HepG2 (cell line): ENCODE results near the gene TM2D3.

Source experiments
- FOXM1 ChIP-seq: sonication (generic); formaldehyde crosslinking; IDR thresholded peaks from 2 replicates; pipeline ENCODE4 v1.5.0; 2020; ENCODE audit warnings: missing genetic modification reagents
- GABPA ChIP-seq, 2 experiments: IDR thresholded peaks; 2 replicates each; pipeline ENCODE4 v1.6.1; 2011 to 2016; ENCODE audit warnings: low read depth in 2 of 2, low read length in 1 of 2, missing biosample characterization in 1 of 2, missing genetic modification characterization in 1 of 2
- RFX3 ChIP-seq: IDR thresholded peaks from 2 replicates; pipeline ENCODE4 v1.6.1; 2016; ENCODE audit warnings: missing biosample characterization, missing genetic modification reagents
- SETDB1 ChIP-seq: sonication (generic); formaldehyde crosslinking; IDR thresholded peaks from 2 replicates; pipeline ENCODE4 v1.5.1; 2020; ENCODE audit warnings: missing genetic modification reagents, mild to moderate bottlenecking, borderline replicate concordance
- SMC3 ChIP-seq: IDR thresholded peaks from 2 replicates; pipeline ENCODE4 v1.6.1; 2011; ENCODE audit warnings: low read length, improper control_type of control experiment
- TAF1 ChIP-seq: sonication (generic); formaldehyde crosslinking; IDR thresholded peaks from 2 replicates; pipeline ENCODE4 v1.4.0; 2020; ENCODE audit warnings: missing genetic modification reagents
- ZNF230 ChIP-seq: sonication (generic); formaldehyde crosslinking; IDR thresholded peaks from 2 replicates; pipeline ENCODE4 v1.4.0; 2020; ENCODE audit warnings: mild to moderate bottlenecking, missing genetic modification reagents
- TF ChIP-seq, protein P1 (sequence below): sonication (generic); formaldehyde crosslinking; IDR thresholded peaks from 2 replicates; pipeline ENCODE4 v1.4.0; 2020; ENCODE audit warnings: mild to moderate bottlenecking, missing genetic modification reagents, borderline replicate concordance
- TF ChIP-seq, protein P2 (sequence below): sonication (generic); formaldehyde crosslinking; IDR thresholded peaks from 2 replicates; pipeline ENCODE4 v1.5.0; 2020; ENCODE audit warnings: mild to moderate bottlenecking, missing genetic modification reagents, moderate library complexity
- TF ChIP-seq, protein P3 (sequence below): sonication (generic); formaldehyde crosslinking; IDR thresholded peaks from 2 replicates; pipeline ENCODE4 v1.5.0; 2020; ENCODE audit warnings: mild to moderate bottlenecking, missing genetic modification reagents, borderline replicate concordance

DNA sequence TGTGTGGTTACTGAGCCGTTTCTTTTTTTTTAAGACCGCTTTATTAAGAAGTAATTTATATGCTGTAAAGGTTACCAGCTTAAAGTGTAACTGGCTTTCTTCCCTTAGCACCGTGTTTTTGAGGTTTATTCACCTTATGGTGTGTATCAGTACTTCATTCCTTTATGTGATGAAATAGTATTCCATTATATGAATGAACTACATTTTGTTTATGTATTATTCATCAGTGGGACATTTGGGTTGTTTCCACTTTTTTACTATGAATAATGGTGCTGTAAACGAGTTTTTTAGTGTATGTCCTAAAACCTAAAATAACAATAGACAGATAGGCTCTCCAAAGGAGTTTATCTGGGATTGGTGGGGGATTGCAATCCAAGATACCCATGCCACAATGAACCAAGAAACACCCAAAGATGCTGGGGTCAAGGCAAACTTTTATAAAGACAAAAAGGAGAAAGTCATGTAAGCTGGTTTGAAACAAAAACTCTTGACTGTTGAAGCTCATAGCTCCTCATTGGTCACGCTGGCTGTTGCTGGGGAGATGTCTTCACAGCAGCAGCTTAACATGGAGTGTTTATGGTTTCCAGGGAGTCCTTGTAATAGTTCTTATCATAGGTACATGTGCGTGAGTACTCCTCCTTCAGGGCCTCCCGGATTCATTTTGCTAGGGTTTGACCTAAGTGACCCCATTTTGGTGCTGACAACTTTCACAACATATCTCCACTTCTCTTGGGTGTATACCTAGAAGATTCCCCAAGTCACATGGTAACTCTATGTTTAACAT lies 16.0 kb downstream of the TM2D3 start:
- TF ChIP-seq, protein P1, sequence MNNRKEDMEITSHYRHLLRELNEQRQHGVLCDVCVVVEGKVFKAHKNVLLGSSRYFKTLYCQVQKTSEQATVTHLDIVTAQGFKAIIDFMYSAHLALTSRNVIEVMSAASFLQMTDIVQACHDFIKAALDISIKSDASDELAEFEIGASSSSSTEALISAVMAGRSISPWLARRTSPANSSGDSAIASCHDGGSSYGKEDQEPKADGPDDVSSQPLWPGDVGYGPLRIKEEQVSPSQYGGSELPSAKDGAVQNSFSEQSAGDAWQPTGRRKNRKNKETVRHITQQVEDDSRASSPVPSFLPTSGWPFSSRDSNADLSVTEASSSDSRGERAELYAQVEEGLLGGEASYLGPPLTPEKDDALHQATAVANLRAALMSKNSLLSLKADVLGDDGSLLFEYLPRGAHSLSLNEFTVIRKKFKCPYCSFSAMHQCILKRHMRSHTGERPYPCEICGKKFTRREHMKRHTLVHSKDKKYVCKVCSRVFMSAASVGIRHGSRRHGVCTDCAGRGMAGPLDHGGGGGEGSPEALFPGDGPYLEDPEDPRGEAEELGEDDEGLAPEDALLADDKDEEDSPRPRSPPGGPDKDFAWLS (CRISPR knock-in tag): no peak
- TF ChIP-seq SETDB1 (CRISPR knock-in tag): no peak
- TF ChIP-seq, protein P2, sequence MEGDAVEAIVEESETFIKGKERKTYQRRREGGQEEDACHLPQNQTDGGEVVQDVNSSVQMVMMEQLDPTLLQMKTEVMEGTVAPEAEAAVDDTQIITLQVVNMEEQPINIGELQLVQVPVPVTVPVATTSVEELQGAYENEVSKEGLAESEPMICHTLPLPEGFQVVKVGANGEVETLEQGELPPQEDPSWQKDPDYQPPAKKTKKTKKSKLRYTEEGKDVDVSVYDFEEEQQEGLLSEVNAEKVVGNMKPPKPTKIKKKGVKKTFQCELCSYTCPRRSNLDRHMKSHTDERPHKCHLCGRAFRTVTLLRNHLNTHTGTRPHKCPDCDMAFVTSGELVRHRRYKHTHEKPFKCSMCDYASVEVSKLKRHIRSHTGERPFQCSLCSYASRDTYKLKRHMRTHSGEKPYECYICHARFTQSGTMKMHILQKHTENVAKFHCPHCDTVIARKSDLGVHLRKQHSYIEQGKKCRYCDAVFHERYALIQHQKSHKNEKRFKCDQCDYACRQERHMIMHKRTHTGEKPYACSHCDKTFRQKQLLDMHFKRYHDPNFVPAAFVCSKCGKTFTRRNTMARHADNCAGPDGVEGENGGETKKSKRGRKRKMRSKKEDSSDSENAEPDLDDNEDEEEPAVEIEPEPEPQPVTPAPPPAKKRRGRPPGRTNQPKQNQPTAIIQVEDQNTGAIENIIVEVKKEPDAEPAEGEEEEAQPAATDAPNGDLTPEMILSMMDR: no peak
- TF ChIP-seq TAF1: no peak
- no peak for TF ChIP-seq SMC3
- TF ChIP-seq, protein P3, sequence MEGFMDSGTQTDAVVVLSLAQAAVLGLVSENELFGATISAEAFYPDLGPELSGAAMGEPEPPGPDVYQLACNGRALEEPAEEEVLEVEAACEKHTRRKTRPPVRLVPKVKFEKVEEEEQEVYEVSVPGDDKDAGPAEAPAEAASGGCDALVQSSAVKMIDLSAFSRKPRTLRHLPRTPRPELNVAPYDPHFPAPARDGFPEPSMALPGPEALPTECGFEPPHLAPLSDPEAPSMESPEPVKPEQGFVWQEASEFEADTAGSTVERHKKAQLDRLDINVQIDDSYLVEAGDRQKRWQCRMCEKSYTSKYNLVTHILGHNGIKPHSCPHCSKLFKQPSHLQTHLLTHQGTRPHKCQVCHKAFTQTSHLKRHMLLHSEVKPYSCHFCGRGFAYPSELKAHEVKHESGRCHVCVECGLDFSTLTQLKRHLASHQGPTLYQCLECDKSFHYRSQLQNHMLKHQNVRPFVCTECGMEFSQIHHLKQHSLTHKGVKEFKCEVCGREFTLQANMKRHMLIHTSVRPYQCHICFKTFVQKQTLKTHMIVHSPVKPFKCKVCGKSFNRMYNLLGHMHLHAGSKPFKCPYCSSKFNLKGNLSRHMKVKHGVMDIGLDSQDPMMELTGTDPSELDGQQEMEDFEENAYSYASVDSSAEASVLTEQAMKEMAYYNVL (CRISPR knock-in tag): no peak
- TF ChIP-seq ZNF230 (CRISPR knock-in tag): no peak
- TF ChIP-seq FOXM1 (CRISPR knock-in tag): no peak
- no peak for TF ChIP-seq GABPA (IDR thresholded peaks at IDR 0.05; ENCODE audit: low read depth, low read length)
- no peak for TF ChIP-seq GABPA (CRISPR knock-in tag; IDR thresholded peaks at IDR 0.05; ENCODE audit: low read depth)
- no peak for TF ChIP-seq RFX3
